ENCODE results near the gene AIRE. TPM values are rescaled to one million over a fixed set of nuclear protein-coding genes. Genes with fewer than 3 reads are reported as not detected.

The AIRE gene
- total and polyA plus RNA-seq, 2 experiments from 2014 or later: 0.45 TPM; not detected in 1

GRCh38 chr21:44290327-44291077 is 4.8 kb downstream of the AIRE start:
- Histone ChIP-seq H3K36me3 (no peaks in the 10 kb centered on the region), H3K27me3 (peaks cover 16% of the 10 kb centered on the region), H3K9me3 (ENCODE audit: low read depth) (no peaks in the 10 kb centered on the region), H3K27ac (no peak overlapping the region), H3K4me1 (ENCODE audit: low read depth) (no peaks in the 10 kb centered on the region), H3K4me3 (no peak overlapping the region)
- TF ChIP-seq CTCF (IDR thresholded peaks at IDR 0.05; ENCODE audit: low read depth, low read length): no peak
- no peak for DNase-seq (ENCODE audit: low read depth in 1 of 2, low spot score in 1 of 2)

GRCh38 chr21:44291078-44291935 is 5.6 kb downstream of the AIRE start:
- Histone ChIP-seq H3K9me3 (ENCODE audit: low read depth) (no peaks in the 10 kb centered on the region), H3K27ac (no peak overlapping the region), H3K27me3 (peaks cover 8% of the 10 kb centered on the region), H3K36me3 (no peaks in the 10 kb centered on the region), H3K4me1 (ENCODE audit: low read depth) (no peaks in the 10 kb centered on the region), H3K4me3 (no peak overlapping the region)
- no peak for TF ChIP-seq CTCF (IDR thresholded peaks at IDR 0.05; ENCODE audit: low read depth, low read length)
- DNase-seq (ENCODE audit: low read depth in 1 of 2, low spot score in 1 of 2): no peak

- Histone ChIP-seq H3K4me3 (no peak overlapping the region), H3K36me3 (no peaks in the 10 kb centered on the region), H3K27me3 (peaks cover 3% of the 10 kb centered on the region), H3K9me3 (ENCODE audit: low read depth) (no peaks in the 10 kb centered on the region), H3K27ac (no peak overlapping the region), H3K4me1 (ENCODE audit: low read depth) (no peaks in the 10 kb centered on the region)
- TF ChIP-seq CTCF (IDR thresholded peaks at IDR 0.05; ENCODE audit: low read depth, low read length): no peak
- no peak for DNase-seq (ENCODE audit: low read depth in 1 of 2, low spot score in 1 of 2)
Measured at GRCh38 chr21:44291936-44292811, 6.5 kb downstream of the AIRE start.

GRCh38 chr21:44292812-44293195 is 7.1 kb downstream of the AIRE start:
- DNase-seq (ENCODE audit: low read depth in 1 of 2, low spot score in 1 of 2): no peak
- Histone ChIP-seq H3K9me3 (ENCODE audit: low read depth) (no peaks in the 10 kb centered on the region), H3K27ac (no peak overlapping the region), H3K36me3 (no peaks in the 10 kb centered on the region), H3K27me3 (peaks cover 3% of the 10 kb centered on the region), H3K4me3 (no peak overlapping the region), H3K4me1 (ENCODE audit: low read depth) (no peaks in the 10 kb centered on the region)
- TF ChIP-seq CTCF (IDR thresholded peaks at IDR 0.05; ENCODE audit: low read depth, low read length): no peak

- Histone ChIP-seq H3K9me3 (ENCODE audit: low read depth) (no peaks in the 10 kb centered on the region), H3K4me1 (ENCODE audit: low read depth) (no peaks in the 10 kb centered on the region), H3K36me3 (no peaks in the 10 kb centered on the region), H3K4me3 (no peak overlapping the region), H3K27me3 (no peaks in the 10 kb centered on the region), H3K27ac (no peak overlapping the region)
- no peak for TF ChIP-seq CTCF (IDR thresholded peaks at IDR 0.05; ENCODE audit: low read depth, low read length)
- no peak for DNase-seq (ENCODE audit: low read depth in 1 of 2, low spot score in 1 of 2)
Measured at GRCh38 chr21:44293551-44294231, 8.0 kb downstream of the AIRE start.

Measured in cardiac muscle cell (in vitro differentiated cells and primary cell).